RPMI8226 (cell line): ENCODE measurements around the gene TUBB4B.
"Not testable (repeated sequence)": the region's sequence is repeated elsewhere in the genome, so short reads cannot be mapped to it uniquely, and the experiment has no call there.

ENCODE experiments used
- DNase-seq: peaks from one replicate; pipeline ENCODE4 v3.0.0-alpha.2; 2015

The TUBB4B gene

DNA sequence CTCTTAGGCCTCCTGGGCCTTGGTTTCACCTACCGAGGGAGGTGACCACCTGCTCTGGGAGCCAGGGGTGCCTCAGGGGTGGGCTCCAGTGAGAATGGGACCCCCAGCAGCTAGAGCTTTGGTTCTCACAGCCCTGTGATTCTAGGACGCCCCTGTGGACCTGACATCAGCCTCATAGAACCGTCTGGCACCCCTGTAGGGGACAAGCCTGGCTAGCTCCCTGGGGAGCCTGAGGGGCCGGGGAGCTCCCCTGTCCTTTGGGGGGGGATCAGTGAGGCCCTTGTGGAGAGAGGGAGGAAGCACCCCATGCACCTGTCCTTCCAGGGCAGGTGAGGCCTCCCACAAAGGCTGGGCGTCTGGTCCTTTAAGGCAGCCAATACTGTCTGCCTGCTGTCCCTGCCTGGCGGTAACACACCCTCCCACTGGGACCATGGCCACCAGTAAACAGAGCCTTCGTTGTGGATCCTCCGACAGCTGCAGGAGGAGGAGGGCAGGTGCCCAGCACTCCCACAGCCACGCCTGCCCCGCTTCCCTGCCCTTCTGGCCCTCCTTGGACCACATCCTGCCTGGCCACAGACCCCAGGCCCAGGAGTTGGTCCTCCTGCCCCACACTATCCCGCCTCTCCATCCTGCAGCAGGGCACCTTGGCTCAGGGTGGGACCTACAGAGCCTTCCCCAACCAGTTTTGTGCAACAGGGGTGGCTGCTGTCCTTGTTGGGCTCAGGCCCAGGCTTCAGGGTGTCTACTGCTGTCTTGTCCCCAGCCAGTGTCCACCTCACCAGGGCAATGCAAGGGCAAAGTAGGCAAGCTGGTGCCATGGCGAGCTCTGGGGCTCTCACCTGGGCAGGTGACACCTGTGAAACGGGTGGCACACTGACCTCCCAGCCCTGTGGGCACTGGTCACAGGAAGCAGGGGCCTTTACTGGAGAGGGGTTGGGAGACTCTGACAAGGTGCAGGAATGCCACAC is 3.0 kb upstream of the TUBB4B start:
- DNase-seq = peak; percentile 77

- not testable (repeated sequence) for DNase-seq
Observed at GRCh38 chr9:137239541-137240200, 1.4 kb upstream of the TUBB4B start.

DNA sequence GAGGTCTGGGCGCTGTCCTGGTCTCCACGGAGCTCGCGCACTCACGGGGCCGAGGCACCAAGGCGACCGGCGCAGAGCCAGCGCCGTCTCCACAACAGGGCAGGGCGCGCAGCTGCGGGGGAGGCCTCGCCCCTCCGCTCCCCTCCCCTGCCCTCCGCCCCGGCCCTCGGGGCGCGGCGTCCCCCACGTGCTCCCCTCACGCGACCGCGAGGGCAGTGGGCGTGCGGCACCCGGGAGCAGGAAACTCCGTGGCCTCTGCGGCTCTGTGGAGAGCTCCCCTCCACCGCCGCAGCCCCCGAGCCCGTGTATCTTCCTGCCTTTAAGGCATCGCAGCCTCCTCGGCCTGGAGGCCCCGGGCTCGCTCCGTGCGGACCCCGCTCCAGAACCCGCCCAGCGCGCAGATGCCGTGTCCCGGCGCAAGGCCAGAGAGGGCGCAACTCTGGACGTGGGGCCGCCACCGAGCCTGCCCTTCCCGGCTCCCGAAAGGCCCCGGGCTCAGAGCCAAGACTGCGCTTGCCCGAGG is 708 bp upstream of the TUBB4B start:
- DNase-seq = peak; percentile 92

DNA sequence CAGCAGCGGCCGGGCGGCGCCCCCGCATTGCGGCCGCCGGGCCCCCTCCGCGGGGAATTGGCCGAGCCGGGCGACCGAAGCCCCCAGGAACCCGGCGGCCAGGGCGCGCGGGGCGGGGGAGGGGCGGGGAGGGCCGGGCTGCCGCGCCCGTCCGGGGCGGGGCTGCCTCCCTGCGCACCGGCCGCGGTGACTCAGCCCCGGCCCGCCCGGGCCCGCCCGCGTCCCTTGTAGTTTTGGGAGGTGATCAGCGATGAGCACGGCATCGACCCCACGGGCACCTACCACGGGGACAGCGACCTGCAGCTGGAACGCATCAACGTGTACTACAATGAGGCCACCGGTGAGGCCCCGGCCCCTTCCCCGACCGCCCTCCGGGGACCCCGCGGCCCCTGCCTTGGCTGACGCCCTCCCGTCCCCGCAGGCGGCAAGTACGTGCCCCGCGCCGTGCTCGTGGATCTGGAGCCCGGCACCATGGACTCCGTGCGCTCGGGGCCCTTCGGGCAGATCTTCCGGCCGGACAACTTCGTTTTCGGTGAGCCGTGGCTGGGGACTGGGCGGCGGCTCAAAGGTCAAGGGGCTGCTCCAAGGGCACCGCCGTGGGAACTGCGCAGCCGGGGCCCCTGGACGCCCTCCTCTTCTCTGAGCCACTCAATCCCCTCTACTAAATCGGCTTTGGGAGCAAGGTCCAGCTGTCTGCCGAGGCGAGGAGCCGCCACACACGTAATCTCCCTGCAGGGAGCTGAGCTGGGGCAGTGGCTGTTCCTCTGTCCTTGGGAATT is 592 bp downstream of the TUBB4B start:
- DNase-seq = peak; percentile 70

- no peak for DNase-seq
Observed at GRCh38 chr9:137242269-137243203, 1.4 kb downstream of the TUBB4B start.

DNA sequence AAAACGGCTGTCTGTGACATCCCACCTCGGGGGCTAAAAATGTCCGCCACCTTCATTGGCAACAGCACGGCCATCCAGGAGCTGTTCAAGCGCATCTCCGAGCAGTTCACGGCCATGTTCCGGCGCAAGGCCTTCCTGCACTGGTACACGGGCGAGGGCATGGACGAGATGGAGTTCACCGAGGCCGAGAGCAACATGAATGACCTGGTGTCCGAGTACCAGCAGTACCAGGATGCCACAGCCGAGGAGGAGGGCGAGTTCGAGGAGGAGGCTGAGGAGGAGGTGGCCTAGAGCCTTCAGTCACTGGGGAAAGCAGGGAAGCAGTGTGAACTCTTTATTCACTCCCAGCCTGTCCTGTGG is 2.2 kb downstream of the TUBB4B start:
- not testable (repeated sequence) for DNase-seq

- no peak for DNase-seq
Observed at GRCh38 chr9:137243626-137244485, 2.8 kb downstream of the TUBB4B start.

DNA sequence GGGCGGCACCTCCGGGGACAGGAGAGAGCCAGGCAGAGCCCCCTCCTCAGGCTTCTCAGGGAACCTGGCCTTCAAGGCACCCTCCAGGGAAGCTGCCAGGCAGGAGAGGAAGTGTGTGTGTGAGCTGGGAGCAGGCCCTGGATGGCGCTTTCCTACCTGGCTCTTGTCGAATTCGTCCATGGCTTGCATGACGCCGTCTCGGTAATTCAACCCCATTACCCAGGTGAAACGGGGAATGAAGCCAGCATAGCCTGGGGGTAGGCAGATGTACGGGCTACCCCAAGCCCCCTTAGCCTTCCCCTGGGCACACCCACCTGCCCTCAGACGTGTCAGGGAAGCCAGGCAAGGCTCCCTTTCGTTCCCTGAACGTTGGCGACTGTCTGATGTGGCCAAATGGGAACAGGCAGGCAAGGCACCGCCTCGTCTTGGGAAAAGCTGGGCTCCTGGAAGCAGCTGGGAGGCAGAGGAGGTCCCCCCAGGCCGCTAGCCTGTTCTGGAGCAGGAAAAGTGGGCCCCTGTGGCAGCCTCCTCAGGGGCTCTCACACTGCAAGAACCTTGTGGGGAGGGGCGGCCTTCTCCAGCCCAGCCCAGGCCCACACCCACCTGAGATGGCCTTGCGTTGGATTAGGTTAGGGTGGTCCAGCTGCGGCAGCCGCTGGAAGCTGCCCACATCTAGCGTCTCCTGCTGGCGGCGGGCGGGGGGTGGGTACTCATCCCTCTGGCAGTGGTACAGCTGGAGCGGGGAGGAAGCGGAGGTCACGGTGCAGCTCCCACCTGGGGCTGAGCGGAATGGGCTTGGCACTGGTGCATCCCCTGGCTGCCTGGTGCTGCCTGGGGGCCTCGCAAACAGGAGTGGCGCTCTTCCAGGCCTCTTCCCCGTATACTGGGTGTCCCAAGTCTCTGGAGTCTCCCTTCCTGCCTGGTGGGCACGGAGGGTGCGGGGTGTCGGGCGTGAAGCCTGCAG is 3.7 kb downstream of the TUBB4B start:
- DNase-seq = no peak

DNA sequence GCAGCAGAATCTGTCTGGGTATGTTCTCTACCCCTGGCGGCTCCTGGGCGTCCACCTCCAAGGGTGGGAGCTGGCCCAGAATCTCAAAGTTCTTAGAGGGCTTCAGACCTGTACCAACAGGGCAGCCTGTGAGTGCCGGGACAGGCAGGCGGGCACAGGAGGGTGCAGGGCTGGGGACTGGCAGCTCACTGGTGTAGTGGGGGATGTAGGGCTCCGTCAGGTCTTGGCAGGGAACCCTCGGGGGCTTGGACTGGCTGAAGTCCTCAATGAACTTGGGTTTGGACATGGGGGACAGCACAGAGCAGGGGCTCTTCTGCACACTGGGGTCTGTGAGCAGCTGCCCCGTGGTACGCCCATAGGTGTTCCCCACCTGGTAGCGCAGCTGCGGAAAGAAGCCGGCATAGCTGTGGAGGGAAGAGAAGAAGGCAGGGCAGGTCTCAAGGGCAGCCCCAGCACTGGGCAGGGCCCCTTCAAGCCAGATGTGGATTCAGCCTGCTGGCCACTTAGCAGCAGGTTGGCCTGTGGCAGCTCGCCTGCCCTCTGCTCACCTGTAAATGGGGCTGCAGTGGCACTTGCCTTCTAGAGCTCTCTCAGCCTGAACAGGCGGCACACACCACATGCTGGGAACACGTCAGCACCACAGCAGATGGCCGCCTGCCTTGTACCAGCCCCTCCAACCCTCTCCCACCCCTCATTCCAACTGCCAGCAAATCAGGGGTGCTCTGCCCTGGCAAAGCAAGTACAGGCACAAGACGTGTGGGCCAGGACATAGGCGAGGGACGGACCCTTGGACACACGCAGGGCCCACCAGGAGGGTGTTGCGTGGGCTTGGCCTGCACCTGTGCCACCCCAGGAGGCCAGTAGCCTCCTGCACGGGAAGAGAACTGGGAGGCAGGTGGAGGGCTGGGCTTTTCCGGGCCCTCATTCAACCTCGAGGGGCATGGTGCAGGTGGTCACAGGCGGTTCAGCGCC is 4.6 kb downstream of the TUBB4B start:
- no peak for DNase-seq

DNA sequence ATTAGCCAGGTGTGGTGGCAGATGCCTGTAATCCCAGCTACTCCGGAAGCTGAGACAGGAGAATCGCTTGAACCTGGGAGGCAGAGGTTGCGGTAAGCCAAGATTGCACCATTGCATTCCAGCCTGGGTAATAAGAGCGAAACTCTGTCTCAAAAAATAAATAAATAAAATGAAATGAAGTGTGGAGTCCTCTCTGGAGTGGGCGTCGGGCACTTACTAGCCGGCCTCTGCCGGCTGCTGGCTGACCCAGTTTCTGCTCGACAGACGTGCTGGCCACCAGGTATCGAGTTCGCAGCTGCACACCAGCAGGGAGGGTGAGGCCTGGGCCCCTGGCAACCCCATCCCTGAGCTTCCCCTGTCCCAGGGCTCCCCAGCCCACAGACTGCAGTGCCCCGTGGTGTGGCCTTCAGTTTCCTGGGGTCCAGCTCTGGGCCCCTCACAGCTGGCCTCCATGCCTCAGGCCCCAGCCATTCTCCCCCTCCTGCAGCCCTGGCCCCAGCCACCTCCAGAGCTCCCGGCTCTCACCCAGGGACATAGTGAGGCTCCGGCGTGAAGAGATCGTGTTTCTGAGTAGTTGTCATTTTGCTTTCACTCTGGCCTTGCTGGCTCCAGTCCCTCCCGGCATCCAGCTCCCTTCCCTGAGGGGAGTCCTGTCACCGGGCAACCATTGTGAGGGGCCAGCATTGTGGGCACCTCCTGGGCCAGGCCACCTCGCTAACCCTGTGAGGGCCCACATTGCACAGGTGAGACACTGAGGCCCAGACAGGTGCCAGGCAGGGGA is 6.2 kb downstream of the TUBB4B start:
- DNase-seq = no peak

DNA sequence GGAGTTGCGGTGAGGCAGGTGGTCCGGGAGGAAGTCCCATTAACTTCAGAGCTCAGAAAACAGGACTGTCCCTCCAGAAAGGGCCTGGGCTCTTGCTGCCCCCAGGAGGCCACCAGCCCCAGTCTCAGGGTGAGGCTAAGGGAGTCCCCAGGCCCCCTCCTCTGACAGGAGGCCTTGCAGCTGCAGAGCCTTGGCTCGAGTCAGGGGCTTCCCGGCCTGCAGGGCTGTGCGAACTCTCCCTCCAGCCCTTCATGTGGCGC is 6.8 kb downstream of the TUBB4B start:
- DNase-seq = no peak

GRCh38 chr9:137250329-137251193 is 9.5 kb downstream of the TUBB4B start:
- no peak for DNase-seq

DNA sequence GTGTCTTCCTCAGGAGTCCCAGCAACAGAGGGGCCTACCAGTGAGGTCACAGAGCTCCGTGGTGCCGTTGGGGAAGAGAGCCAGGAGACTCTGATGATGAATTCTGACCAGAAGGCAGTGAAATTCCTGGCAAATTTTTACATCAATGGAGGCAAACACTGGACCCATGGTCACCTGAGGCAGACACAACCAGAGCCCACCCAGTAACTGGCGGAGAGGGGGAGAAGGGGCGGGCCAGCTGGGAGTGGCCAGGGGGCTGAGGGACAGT is 10.0 kb downstream of the TUBB4B start, which contains the start of gene STPG3:
Gene STPG3 (plus strand): TSS at position 93 of the 268 bp plus-strand sequence. CDS start 1 bp downstream, at position 94.
- no peak for DNase-seq

DNA sequence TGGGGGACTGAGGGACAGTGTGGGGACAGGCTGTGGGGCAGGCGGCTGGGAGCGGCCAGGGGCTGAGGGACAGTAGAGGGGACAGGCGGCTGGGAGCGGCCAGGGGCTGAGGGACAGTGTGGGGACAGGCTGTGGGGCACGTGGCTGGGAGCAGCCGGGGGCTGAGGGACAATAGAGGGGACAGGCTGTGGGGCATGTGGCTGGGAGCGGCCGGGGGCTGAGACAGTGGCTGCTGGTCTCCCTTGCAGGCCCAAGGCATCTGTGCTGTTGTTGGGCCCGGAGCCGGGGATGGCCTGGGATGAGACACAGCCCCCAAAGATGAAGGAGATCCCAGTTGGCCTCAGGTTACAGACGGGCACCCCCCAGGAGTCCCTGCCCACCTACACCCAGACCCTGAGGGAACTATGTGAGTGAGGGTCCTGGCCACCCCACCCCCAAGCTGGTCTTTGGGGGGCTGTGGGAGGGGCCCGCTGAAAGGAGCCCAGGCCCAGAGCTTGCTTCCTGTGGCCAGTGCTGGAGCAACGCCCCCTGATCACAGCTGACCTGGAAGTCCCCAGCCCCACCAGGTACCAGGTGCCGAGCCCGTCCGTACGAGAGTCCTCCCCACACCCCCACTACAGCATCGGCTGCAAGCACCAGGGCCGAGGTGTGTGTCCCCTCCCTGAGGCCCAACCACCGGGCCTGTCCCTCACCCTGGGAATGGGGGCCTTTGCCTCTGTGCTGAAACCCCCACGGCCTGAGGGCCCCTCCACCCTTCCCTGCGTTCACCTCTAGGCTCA is 10.6 kb downstream of the TUBB4B start:
- no peak for DNase-seq

DNA sequence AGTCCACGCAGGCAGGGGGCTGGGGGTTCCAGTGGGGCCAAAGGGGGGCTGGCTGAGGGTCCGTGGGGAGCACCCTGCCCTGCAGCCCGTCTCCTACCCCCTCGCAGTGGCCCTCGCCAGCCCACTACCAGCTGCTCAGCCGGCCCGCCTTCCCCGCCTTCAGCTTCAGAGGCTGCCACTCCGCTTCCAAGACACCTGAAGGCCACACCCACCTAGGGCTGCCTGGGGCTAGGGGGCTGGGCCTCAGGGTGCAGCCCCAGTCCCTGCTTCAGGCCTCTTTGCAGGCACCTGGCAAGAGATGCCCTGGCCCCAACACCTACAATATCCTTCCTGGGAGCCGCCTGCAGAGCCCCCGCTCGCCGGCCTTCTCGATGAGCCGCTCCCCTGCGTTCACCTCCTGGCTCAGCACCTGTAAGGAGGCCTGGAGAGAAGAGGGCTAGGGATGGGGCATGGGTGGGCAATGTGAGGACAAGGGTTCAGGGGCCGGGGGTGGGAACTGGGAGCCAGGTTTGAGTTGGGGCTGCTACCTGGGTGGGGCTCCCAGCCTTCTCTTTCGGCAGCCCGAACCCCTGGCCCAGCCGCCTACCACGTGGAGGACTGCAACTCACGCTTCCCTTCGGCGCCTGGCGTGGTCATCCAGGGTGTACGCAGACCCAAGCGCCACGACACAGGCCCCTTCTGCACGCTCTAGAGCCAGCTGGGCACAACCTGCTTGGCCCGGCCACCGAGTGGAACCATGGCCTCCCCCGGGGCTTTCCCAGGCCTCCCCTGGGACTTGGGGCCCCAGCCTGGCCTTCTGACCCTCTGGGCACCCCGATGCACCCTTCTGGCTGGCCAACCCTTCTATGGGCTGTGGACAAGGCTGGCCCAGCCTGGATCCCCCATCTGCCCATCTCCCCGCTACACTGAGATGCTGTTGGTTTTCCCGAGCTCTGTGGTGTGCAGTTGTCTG is 11.7 kb downstream of the TUBB4B start:
- DNase-seq = no peak
